NCI-H187 (cell line): ENCODE data around the gene HAPLN3.

ENCODE experiments used
- DNase-seq, 2 experiments: peaks; one replicate each; lab custom pipeline; 2025; lab: John Stamatoyannopoulos, UW

Gene HAPLN3

DNA sequence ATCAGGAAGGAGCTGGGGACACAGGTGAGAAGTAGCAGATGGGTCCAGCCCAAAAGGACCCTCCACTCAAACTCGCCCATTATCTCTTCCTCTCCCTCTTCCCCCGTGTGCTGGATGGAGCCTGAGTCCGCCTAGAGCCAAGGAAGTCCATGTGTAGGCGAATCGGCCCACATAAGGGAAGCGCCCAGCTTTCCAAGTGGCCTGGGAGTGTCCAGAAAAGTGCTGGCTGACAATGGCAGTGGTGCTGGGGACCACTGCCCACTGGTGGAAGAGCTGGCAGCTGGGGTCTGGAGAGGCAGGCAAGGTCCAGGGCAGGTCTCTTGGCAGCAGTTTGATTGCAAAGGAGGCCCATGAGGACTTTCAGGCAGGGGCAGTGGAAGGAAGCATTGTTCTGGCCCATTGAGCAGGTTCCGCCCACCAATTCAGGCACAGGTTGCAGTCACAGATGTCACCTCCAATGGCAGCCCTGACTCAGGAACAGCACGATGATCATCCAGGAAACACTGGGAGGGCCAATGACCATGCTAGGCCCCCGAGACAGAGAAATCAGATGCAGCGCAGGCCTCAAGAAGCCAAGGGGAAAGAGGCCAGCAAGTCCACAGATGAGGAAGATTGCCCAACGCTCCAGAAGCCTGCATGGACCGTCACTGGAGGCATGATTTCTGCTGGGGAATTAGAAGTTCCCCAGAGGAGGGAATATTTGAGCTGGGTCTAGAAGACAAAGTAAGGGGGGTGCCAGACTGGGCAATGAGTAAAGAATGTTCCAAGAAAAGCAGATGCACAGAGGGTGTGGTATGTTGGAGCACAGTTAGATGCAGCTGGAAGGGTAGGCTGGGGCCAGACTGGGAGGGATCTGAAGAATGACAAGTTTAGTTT is 14.8 kb upstream of the HAPLN3 start:
- DNase-seq = no peak

DNA sequence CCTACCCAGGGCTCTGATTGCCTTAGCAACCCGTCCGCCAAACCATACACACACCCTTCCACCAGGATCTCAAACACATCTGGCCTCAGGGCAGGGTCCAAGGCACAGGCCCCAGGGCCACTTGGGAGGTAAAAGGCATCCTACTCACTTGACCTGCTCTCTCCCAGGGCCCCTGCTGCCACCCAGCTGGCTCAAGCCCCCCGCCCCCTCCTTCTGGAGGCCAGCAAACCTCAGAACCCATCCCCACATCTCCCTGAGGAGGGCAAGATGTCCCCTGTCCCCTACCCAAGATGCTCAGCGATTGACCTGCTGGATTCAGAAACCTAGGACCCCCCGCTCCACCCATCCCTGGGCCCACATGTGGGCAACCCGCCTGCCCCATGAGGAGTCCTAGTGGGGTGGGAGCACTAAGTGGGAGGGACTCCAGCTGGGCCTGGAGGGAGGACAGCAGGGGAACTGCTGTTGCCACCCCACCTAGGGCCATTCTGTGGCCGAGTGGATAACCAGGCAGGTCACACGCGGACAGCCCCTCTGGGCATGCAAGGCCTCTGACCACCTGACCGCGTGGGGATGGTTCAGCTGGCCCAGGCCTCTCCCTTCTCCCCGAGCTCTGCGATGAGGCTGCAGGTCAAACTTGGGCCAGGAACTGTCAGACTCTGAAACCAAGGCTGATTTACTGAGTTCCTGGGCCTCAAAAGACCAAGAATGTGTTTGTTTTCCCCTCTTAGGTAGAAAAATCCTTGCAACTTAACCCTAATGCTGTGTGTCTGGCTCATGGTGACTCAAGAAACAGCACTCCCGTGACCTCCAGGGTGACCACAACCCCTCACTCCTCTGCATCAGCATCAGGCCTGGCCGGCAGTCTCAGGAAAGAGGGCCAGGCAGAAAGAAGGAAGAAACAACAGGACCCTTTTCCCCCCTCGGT is 13.6 kb upstream of the HAPLN3 start:
- DNase-seq = no peak

DNA sequence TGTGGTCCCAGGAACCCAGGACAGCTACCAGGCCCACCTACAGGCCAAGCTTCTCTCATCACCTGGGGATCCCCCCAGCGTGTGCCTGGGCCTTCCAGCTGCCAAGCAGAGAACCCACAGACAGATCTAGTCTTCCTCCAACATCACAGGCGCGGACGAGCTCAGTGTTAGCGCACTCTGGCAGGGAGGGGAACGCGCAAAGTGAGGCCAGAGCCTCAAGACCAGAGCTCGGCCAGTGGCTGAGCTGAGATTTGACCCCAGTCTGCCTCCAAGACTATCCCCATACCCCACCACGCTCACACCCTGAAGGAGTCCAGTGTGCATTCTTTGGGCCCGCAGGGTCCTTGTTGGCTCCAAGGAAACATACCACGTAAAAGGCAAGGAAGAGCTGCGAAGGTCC is 12.8 kb upstream of the HAPLN3 start:
- DNase-seq = no peak

DNA sequence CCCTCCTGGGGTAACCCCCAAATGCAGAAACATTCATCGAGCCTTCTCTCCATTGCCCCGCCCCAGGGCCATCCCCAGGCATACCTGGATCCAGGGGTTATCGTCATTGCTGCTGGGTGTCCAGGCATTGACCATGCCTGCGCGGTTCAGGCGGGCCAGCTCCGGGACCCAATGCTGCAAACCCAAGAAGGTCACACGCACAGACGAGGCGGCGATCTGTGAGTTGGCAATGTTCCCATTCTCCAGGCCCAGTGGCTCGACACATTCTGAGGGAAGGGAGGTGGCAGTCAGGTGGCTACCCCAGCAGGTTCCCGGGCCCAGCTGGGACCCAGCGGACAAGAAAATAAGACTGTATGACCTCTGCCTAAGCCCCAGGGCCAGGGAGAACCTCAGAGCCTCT is 11.8 kb upstream of the HAPLN3 start:
- no peak for DNase-seq

DNA sequence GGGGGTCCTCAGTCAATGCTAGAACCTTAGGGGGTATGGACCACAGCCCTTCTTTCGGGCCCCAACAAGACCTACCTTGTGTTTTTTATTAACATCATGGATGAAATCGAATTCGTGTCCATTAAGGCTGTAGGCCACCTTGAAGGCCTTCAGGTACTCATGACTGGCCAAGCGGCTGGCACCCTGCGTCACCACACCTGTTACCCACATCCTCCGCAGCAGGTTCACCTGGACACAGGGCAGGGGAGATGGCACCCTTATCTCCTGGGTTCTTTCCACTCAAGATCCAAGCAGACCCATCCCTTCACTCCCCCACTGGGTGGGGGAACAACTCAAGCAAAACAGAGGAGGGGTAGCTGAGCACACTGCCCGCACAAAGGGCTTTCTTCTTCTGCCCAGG is 11.2 kb upstream of the HAPLN3 start:
- no peak for DNase-seq

DNA sequence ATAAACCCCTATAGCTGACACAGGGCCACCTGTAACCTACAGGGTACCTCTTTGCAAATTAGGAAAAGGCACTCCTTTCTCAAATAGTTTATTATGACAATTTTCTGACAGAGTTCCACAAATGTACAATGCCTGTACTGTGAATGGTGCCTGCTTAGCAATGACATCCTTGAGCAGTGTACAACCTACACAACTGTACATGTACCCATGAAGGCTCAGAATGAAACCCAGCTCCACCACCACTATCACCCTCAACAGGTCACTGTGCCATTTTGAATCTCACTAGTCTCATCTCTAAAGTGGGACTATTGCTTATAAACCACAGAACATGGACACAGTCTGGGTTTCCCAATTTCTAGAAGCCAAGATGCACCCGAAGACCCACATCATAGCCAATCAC is 10.8 kb upstream of the HAPLN3 start:
- no peak for DNase-seq

DNA sequence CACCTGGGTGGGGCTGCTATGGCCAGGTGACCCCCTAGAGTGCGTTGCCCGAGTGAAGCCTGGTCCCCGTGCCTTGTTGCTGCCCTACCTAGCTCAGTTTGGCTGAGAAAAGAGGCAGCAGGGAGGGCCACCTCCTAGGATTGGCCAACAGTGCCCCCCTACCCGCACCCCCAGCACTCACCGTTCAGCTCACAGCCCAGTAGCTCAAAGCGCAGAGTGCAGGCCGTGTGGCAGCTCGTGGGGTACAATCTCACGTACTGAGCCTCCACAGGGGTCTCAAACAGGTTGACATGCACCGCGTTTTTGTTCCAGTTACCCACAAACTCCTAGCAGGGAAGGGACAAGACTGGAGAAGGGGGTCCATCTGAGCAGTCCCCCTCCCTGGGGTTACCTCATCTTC is 10.2 kb upstream of the HAPLN3 start:
- DNase-seq = no peak

DNA sequence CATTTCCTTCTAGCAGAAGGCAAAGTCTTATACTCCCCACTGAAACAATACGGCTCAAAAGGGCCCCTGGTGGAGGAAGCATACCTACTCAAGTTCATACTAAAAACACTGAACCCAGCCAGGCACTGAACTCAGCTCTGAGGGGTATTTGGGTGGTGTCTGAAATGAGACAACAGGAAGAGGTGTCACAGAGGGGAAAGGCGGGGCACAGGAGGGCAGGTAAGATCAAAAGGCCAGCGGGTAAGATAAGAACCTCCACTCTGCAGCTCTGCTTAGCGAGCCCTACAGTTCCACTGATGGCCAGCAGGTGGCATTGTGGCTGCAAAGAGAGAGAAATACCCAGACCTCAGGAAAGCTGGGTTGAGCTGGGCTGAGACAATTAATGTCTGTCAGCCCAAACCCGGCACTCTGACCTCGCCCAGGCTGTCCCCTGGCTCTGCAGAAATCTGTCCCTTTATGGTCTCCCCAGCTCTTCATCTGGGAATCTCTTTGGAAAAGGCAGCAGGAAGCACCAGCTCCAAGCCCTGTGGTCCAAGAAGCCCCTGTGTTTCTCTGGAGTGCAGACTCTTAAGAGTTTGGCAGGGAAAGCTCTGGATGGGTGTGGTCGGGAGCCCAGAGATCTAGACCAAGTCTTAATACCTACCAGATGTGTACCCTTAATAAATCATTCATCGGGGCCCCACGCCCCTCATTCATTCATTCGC is 9.4 kb upstream of the HAPLN3 start:
- peak; percentile 29 to 57 for DNase-seq

DNA sequence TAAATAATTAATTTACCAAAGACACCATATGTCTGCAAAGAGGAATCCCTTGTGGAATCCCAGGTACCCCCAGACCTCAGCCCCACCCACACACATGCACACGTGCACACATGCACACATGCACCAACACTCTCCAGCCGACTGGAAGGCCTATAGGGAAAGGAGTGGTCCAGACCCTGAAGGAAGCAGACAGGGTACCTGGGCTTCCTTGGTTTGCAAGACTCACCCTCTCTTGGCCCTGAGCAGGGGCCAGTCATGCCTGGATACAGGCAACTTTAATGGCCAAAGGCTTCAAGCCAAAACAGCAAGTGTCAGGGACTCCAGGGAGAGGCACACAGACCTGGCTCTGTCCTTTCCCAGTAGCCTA is 8.9 kb upstream of the HAPLN3 start:
- DNase-seq = no peak

DNA sequence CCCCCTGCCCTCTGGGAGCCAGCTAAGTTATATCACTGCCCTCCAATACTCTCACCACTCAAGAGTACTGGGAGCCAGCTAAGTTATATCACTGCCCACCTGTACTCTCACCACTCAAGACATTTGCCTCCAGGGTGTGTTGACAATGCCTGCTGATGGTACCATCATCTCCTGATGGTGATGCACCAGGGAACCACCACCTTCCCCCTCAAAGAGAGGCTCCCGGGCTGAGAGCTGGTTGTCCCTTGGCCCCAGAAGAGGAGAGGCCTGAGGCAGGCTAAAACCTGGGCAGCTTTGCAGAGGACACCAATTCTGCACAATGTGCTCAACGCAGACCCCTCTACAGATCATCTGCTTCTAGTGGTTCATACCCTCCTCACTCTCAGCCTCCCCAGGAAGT is 7.5 kb upstream of the HAPLN3 start:
- no peak for DNase-seq

DNA sequence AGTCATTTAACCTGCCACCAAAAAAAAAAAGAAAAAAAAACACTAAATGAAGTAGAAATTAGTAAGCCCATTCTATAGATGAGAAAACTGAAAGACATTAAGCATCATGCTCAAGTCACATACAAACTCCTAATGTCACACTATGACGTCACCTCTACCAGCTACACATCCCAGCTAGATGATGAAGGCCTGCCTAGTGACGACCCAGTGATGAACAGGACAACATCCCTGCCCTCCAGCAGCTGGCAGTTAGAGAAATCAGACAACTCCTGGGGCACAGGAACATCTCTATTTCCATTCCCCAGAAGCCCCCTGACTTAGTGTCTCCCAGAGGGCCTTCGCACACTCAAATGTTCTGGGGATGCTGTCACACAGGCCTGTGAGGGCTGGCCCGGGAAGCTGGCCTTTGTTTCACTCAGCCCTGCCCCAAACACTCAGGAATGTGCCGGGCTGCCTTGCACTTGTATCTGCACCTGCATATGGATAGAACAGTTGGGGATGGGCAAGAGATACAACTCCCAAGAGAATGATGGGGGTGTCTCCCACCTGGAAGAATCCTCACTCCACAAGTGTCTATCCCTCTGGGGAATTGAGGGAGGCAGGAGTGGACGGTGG is 7.0 kb upstream of the HAPLN3 start:
- DNase-seq = no peak

DNA sequence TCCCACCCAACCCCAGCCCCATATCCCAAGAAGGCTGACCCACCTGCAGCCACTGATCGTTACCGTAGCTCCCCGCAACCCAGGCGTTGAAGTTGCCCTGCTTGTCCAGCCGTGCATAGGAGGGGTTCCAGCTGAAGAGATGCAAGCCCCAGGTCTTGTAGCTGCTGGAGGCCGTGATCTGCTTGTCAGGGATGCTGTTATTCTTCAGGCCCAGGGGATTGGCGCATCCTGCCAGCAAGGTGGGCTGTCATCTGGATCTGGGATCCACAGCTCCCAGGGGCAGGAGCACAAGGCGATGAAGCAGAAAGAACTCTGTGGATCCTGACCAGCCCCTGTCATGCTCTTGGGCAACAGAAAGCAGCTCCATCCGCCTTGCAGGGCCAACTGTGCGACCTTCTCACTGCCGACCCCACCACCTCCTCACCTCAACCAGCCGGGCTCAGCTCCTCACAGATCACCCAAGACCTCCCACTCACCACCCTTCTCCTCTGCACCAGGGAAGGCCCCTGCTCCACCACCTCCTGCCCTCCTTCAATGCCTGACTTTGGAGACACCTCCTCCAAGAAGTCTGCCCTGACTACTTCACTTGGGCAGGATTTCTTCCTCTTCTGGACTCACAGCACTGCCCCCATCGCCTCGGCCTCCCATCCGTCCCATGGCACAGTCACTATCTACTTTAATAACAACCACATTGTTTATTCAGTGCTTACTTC is 6.3 kb upstream of the HAPLN3 start:
- no peak for DNase-seq

DNA sequence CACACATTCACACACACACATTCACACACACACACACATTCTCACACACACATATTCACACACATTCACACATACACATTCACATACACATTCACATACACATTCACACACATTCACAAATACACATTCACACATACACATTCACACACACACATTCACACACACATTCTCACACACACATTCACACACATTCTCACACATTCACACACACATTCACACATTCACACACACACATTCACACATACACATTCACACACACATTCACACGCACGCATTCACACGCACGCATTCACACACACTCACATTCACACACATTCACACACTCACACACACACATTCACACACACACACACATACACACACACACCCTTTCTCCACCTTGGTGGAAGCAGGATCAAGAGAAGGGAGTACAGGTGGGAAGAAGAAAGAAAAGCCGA is 5.7 kb upstream of the HAPLN3 start:
- DNase-seq = no peak

DNA sequence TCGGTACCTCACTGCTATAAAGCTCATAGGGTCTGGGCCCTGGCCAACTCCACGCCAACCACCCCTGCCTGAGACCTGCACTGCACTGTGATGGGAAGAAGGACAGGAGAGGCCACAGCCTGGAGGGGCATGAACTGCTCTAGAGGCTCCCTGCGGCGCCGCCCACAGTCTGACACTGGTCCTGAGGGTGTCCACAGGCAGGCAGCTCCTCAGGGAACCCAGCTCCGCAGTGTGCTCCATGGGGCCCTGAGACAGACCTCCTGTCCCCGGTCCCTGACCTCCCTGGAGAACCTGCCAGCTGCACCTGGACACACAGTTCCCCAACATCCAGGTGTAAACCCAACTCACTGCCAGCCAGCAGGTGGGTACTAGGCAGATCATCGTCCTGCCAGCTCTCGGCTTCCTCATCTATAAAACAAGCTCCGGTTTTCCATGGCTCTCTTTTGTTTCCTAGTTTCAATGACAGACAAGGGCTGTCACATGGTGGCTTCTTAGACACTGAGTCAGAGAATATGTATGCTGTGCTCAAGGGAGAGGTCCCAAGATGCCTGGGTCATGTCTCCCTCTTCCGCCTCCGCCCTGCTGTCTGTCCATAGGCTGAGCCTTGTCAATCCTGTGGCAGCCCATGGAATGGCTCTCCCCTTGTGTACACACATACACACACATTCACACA is 5.1 kb upstream of the HAPLN3 start:
- DNase-seq = no peak

DNA sequence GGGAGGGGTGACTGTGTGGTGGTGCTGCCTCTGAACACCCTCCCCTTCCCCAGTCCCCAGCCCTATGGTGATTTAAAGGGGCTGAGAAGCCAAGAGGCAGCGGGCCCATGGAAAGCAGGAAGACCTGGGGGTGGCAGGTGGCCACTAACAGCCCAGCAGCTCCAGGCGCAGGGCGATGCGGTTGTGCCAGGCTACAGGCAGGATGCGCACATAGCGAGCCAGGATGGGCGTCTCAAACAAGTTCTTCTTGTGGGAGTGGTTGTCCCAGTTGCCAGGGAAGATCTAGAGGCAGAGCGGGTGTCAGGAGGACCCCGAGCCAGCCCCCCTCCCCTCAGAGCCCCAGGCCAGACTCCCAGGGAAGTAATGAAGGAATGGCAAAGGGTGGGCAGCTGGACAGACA is 3.9 kb upstream of the HAPLN3 start:
- DNase-seq = no peak

DNA sequence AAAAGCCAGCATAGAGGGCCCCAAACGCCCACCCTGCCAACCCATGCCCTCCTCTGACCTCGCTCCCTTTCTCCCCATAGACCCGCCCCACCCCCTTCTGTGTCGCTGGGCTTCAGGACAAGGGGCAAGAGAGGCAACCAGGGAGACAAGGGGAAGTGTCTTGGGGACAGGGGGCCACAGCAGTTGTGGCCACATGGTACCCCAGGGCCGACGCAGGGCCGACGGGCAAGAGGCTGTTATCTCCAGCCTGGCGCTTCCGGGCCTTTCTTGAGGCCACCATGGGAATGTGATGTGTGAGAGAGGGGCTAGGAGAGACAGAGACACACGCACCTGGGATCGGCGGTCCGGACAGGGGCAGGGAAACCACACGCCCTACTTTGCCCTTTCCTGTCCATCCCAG is 3.4 kb upstream of the HAPLN3 start:
- no peak for DNase-seq

DNA sequence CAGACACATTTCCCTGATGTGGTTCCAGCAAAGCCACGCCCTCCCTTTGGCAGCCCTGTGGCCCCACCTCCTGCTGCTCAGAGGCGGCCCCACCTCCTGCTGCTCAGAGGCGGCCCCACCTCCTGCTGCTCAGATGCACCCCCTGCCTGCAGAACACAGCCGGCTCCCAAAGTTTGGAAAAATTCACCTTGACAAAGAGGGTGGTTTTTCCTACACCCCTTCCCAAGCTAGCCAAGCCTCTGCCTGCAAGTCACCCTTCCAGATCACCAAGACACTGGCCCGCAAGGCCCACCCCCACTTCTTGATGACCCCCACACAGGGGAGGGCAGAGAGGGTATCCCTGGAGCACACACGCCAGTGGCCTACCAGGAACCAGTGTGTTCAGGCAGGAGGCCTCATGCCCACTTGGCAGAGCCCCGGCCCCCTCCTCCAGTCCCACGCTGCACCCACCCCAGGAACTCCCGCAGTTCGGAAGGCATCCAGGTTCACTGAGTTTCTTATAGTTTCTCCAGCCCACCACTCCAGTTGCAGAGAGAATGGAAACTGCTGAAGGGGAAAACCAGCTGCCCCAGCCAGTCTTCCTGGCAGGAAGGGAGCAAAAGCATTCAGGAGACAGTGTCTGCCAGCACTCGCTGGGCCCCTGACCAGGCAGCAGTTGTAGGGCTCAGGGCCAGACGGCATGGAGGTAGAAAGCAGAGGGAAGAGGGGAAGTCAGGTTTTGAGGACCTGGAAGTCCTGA is 2.3 kb upstream of the HAPLN3 start:
- peak in 1 of 2 experiments; percentile 26 for DNase-seq

DNA sequence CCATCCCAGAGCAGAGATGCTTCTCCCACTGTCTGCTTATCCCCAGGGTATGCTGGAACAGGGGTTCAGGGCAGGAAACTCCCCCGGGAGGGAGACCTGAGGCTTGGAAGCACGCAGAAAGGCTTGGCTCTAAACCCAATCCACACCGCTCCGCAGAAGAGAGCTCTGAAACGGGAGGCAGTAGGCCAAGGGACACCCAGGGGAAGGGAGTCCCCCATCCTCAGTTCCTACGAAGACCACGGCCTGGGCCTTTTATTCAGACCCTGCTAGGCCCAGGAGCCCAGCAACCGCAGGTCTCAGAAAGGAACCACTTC is 1.8 kb upstream of the HAPLN3 start:
- DNase-seq = no peak

DNA sequence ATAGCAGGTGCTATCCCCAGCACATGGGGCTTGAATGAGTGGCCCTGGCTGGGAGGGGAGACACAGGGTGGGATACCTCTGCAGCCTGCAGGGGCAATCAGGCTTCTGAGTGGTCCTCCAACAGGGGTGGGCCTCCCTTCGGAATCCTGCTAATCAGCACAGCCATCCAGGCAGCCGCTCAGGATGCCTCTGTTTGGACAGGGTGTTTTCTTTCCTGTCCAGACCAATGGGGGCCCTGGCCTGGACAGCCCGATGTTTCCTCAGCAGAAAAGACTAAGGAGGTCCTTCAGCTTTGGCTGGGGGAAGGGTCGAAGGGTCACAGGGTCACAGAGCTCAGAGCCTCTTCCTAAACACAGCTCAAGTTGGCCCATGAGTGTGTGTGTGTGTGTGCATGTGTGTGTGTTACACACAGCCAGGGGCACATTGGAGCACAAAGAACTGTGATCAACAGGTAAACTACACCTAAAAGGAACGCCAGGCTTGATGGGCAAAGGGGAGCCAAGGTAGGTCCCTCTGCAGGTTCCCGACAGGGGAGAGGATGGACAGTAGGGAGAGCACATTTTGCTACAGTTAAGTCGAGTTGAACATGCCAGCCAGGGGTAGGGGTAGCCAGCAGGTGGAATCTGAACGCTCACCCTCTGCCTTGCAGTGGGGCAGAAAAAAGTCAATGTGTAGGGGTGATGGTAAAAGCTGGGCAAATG is 1.1 kb upstream of the HAPLN3 start:
- DNase-seq = no peak

DNA sequence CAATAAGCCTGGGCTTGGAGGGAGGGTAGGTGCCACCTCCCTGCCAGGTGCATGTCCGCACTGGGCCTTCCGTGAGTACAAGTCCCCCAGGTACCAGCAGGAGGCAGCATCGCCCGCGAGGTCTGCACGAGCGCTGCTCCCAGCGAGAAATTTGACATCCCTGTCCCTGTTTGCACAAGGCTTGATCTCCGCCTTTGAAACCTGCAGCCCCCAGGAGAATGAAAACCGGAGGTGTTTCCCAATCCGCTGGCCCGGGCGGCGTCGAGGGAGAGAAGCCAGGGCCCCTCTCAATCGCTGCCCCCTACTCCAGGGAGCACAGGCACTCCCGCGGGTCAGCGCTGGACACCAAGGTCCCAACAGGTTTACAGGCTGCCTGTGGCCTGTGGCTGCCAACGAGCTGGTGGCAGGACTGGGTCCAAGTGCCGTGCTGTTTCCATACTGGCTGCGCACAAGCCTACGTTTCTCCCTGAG is 961 bp downstream of the HAPLN3 start:
- no peak for DNase-seq
